ENCODE data around the gene PEX14.

Gene PEX14

DNA sequence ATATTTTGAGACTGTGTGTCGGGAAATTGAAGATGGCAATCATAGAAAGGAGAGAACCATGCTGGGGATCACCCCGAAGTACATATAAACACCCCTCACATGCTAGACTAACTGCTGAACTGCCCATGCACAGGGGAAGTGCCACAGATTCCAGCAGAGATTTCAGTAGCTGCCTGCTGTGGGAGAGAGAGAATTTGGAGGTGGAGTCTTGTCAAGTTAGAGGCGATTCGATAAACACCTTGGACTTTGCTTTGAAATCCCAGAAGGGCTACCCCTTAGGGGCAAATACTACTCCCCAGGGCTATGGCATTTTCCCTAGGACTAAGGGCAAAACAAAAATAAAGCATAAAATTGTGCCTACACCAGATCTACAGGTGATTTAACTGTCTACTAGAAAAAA, 103.3 kb downstream of the PEX14 start:
- DNase-seq: no peak
- intact Hi-C loops (cut with DNase I): no loop called here

DNA sequence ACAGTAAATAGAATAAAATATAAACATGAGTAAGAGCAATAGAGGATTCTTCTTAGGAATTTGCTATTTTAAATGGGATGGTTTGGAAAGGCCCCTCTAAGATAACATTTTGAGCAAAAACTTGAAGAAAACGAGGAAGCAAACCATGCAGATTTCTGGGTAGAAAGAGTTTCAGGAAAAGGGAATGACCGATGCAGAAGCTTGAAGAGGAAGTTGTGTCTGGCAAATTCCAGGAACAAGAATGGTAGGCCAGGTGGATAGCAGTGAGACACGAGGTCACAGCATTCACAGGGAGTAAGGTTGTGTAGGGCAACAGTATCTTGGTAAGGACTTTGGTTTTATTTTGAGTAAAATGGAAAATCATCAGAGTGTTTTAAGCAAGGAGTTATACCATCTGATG, 108.9 kb downstream of the PEX14 start:
- intact Hi-C loops (cut with DNase I): no loop called here
- DNase-seq: no peak

DNA sequence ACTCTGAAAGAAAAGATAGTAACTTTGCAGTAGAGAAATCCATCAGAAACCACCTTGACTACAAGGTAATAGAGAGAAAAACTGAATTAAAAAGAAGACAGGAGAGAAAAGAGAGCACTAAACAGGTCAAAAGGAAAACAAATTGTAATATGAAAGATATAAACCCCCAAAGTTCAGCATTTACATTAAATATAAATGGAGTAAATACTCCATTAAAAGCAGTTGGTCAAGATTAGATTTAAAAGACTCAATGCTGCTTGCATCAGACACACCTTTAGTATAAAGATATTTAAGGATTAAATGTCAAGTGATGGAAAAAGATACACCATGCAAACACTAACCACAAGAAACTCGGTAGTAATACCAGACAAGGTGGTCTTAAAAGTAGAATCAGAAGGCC, 110.5 kb downstream of the PEX14 start:
- DNase-seq: no peak
- intact Hi-C loops (cut with DNase I): no loop called here

DNA sequence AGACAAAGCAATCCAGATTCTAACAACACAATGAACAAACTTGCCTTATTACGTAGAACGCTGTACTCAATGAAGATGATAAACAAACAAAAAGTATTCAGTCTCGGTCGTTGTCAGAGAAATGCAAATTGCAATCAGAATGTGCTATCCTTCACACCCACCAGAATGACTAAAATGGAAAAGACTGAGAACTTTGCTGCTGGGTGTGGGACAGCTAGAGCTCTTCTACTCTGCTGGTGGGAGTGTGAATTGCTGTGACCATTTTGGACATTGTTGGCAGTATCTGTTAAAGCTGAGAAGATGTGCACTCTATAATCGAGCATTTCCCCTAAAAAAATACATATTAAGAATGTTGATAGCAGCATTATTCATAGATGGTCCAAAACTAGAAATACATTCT, 111.4 kb downstream of the PEX14 start:
- peak in 1 of 10 donors; percentile 7 for DNase-seq
- intact Hi-C loops (cut with DNase I): no loop called here

DNA sequence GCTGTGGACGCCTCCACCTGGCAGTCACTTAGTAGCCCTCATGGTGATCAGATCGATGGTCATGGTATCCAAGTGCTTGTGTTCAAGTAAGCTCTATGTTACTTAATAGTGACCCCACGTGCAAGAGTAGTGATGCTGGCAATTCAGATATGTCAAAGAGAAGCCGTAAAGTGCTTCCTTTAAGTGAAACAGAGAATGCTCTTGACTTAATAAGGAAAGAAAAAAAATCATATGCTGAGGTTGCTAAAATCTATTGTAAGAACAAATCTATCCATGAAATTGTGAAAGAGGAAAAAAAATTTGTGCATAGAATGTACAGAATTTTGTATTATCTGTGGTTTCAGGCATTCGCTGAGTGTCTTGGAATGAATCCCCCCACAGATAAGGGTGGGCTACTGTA, 113.9 kb downstream of the PEX14 start:
- intact Hi-C loops (cut with DNase I): no loop called here
- DNase-seq: no peak

DNA sequence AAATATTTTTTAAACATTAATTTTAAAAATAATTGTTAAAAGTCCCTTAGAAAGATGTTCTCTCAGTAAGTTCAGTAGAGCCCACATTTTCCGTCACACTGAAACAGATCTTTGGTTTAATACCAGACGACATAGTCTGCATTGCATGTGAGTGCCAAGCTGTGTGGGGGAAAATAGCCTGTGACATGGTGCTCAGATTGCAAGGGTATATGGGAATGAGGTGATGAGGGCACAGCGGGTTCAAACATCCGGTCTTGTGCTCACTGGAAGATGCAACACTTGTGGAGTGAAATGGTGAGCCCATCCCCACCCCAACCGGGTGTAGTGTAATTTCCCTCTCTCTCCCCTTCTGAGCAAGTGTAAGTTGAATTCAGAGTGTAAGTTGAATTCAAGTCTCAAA, 114.3 kb downstream of the PEX14 start:
- intact Hi-C loops (cut with DNase I): no loop called here
- DNase-seq: no peak

DNA sequence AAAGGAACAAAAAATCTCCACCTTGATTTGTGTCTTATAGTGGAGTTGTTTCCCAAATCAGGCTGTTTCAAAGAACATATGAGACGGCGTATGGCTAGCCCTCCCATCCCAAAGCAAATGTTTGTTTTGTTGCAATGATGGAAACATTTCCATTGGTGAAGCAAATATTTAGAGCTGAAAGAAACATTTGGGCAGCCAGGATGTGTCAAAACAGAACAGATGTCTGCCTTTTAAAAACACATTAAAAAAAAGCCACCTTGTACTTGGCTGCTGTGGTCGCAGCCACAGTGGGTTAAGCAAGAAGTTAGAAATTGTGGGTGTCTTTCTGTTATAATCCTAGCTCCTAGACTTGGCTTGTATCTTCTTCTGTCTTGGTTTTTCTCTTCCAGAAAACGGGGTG, 116.3 kb downstream of the PEX14 start:
- DNase-seq: no peak
- intact Hi-C loops (cut with DNase I): no loop called here

DNA sequence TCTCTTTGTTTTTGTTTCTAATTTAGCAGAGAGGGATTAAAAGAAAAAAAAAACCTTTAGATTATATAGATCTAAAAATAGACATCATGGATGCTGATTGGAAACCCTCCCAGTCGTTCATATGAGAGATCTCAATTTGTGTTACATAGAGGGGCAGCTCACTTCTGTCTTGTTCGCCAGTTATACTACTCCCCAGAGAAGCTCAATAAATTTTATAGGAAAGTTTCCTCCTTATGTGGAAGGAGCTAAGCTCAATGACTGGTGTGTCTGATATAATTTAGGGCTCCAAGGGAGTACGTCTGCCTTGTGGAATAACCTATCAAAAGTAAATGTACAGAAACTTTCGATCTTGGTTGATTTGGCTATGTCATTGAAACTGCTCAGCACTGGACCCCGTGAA, 117.6 kb downstream of the PEX14 start:
- intact Hi-C loops (cut with DNase I): no loop called here

DNA sequence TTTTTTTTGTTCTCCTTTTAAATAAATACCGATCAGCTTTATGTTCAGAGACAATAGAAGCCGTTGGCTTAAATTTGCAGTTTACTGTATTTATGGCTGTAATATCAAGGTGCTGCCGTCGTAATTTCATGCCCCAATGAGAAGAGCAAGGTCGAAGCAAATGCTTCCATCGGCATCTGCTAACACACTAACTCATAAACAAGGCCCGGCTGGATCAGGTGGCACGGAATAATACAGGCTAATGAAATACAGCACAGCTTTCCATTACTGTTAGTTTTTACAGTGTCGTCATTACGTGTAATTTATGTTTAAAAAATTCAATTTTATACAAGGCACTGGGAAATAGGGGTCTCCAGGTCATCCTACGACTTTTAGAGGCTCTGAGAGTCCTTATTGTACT, 119.0 kb downstream of the PEX14 start:
- DNase-seq: no peak
- intact Hi-C loops (cut with DNase I): no loop called here

More for the DNA sequence above, 117.6 kb downstream of the PEX14 start:
- no peak for DNase-seq

DNA sequence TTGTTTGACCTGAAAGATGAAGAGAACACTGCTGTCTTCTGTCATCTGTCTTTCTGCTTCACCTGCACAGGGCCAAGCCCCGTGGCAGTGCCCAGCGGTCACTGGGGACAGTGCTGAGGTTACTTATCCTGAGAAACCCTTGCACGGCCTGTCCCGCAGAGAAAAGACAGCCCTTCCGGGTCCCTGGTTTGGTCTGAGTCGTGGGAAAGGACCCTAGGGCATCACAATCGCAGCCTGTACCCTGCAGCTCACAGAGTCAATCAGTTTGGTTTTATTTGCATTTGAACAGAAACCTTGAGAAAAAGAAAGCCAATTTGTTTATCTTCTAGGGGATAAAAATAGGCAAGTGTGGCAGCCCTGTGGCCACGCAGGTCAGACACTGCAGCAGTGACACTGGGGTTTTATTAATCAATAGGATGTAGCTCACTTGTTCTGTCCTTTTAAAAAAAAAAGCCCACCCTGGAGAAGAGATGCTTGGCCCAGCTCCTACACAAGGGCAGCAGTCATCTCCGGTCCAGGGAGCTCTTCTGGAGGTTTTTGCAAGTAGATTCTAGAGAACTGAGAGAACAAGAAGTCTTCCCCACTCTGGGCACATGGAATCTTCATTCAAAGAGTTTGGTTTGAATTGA, 120.0 kb downstream of the PEX14 start:
- intact Hi-C loops (cut with DNase I): no loop called here
- DNase-seq: no peak

DNA sequence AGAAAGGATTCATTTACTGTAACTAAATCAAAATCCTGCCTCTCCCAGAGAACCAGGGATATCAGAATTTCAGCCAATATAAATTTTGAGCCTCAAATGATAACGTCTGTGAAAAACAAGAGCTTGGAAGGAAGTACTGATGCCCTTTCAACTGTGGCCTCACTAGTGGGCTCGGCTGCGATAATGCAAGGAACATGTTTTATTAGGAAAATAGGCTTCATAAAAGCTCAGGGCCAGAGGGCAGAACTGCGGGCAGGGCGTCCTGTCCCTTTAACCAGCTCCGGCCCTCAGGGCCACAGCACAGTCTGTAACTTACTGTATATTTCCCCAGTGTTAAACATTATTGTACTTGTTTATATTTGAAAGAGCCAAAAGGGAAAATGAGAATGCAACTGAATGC, 122.0 kb downstream of the PEX14 start:
- DNase-seq: no peak
- intact Hi-C loops (cut with DNase I): no loop called here

DNA sequence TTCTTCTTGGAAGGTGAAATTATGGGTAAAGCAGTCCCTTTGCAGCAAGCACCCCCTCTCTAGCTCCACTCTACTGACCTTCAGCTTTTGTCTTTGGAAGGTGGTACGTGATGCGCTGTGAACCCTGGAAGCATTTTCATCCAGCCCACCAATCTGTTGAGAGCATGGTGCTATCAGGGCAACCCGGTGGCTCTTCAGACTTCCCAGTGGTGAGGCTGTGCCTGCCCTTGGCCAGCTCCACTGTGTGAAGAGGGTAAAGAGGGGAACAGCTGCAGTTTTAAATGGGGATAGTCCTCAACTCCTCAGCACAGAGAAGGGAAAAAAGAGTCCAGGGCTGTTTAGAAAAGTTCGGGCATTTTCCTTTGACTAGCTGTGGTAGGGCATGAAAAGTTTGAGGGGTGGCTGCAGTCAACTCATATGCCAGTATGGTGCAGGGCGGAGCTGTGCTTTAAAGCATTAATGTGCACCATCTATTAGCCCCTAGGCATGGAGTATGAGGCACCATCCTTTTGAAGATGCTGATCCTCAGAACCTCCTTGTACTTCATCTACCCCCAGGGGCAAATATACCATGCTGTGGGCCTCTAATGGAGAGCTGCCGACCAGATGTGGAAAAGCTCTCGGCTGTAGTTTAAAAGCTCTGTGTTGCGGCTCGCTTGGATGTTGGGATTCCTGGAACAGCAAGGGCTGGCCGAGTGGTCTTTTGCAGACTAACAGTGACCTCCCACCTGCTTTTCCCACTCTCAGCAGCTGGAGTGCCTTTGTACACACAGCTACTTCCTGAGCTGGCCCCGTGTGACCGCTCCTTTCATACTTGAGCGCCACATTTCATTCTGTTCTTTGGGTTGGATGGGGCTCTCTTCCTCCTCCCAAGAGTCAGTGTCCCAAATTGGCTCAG, 123.0 kb downstream of the PEX14 start:
- intact Hi-C loops (cut with DNase I): no loop called here
- no peak for DNase-seq

DNA sequence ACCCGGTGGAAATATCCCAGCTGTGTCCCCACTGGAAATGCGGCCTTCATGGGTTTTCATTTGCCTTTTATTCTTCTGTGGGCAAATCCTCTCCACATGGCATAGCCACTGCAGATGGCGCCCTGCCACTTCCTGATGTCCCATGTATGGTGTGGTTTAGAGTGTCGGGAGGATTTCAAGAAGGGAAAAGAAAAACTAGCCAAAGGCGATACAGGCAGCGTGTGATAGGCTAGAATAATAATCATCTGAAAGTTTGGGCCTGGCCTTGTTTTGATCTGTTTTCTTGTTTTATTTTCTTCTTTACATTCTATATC, 123.6 kb downstream of the PEX14 start:
- intact Hi-C loops (cut with DNase I): no loop called here
- peak in 5 of 10 donors; percentile 25 to 82 (median 62) for DNase-seq

DNA sequence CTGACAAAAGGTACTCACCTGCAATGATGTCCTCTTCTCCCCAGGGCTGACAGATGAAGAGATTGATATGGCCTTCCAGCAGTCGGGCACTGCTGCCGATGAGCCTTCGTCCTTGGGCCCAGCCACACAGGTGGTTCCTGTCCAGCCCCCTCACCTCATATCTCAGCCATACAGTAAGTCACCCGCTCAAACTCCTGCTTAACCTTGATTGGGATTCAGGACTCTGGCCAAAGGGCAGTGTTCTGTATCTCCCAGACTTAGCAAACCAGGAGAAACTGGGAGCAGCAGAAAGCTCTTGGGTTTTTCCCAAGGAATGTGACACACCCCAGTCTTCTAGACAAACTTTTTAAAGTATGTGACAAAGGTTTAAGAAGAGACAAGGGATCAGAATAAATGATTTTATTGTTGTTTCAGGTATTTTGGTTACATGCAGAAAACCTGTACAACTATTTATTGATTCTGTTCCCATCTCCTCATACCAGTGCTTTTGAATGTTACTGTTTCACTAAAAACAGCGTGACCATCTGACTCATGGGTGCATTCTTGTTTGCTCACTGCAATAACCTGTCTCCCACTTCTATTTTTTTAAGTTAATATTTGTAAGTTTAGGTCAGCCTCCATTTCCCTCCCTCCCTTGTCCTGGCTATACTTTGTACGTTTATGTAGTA, 124.6 kb downstream of the PEX14 start:
- intact Hi-C loops (cut with DNase I): no loop called here

DNA sequence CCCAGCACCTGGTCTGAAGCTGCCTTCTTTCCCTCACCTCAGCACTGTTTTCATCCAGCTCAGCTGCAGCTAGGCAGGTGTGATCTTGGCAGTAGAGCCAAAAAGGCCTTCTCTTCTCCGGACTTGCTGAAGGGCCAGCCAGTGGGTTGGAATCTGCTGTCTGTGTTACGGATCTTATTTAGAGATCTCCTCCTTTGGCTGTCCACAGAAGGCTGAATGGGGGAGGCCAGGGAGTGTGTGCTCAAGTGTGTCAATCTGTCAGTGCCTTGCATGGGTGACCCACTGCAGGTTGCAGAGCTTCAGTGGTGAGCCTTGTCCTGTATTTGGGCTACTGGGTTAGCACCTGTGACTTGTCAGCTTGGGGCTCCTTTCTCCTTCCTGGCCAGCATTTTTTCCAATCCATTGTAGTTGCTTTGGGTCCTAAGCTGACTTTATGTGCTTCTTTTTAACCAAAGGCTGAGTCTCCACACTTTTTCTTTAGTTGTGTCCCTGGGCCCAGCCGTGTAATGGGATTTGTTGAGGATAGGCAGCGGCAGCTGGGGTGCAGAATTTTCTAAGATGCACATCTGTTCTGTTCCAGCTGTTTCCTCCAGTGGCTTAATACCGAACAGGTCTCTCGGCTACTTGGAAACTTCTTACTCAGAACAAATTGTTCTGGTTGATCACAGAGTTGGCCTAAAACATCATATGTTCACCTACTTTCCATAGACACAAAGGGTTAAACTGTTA, 126.8 kb downstream of the PEX14 start:
- intact Hi-C loops (cut with DNase I): no loop called here
- DNase-seq: no peak

More for the DNA sequence above, 124.6 kb downstream of the PEX14 start:
- no peak for DNase-seq

DNA sequence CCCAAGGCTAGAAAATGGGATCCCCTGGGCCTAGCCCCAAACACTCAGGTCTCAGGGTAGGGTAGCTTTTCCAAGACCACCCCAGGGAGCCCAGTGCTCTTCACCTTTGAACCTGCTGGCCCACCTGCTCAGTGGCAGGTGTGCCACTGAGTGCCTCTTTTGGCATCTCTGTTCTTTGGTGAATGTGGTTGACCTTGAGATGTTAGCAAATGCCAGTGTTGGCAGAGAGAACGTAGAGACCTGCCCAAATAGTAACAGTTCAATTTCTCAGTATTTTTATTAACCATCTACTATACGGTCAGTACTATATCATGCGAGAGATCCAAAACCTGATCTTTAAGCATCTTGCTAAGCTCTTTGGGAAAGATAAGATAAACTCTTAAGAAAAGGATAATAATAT, 128.2 kb downstream of the PEX14 start:
- DNase-seq: no peak
- intact Hi-C loops (cut with DNase I): no loop called here

DNA sequence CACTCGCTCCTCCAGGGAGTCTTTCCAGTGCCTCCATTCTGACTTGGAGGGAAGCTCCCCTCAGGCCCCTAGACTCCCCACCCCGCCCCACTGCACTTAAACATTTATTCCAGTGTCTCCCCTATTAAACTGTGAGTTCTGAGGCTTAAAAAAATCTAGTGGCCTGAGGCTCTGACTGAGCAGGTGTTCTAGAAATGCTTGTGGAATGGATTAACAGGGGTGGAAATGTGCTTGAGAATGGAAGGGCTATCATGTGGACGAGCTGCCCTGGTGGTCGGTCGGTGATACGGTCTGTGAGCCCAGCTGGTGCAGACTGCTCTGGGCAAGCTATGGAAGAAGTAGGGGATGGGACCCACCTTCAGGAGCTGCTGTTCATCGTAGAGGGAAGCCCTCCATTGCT, 130.2 kb downstream of the PEX14 start:
- no peak for DNase-seq
- intact Hi-C loops (cut with DNase I): no loop called here

DNA sequence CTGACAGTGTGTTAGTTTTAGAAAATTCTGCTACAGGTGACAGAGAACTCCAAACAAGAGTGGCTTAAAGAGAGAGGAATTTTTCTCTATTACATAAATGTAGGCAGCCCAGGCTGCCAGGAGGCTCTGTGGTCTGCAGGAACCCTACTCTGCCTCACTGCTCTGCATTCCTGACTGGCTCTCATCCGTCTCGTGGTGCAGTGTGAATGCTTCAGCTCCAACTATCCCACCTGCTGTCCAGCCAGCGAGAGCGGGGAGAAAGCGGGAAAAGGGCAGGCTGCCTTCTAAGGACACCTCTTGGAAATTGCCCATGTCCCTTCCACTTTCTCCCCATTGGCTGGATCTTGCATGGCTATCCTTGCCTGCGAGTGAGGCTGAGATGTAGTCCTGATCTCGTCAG, 131.3 kb downstream of the PEX14 start:
- no peak for DNase-seq
- intact Hi-C loops (cut with DNase I): no loop called here

DNA sequence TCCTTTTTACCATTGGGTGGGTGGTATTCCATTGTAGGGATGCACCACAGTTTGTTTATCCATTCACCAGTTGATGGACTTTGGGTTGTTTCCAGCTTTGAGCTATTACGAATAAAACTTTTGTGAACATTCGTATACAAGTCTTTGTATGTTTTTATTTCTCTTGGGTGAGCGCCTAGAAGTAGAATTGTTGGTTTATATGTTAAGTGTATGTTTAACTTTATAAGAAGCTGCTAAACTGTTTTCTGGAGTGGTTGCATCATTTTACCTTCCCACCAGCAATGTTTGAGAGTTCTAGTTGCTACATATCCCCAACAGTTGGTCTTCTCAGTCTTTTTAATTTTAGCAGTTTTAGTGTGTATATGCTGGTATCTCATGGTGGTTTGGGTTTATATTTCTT, 132.5 kb downstream of the PEX14 start:
- intact Hi-C loops (cut with DNase I): no loop called here
- no peak for DNase-seq

DNA sequence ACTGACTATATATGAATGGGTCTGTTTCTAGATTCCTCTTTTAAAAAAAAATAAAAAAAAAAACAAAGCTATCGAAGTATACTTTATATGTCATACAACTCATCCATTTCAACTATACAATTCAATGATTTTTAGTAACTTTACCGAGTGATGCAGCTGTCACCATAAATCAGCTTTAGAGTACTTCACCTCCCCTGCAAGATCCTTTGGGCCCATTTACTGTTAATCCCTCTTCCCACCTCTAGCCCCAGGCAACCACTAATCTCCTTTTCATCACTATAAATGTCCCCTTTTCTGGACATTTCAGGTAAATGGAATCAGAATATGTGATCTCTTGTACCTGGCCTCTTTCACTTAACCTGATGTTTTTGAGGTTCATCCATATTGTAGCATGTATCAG, 133.9 kb downstream of the PEX14 start:
- intact Hi-C loops (cut with DNase I): no loop called here
- DNase-seq: no peak
